HG02610 (cell line): ENCODE measurements around the gene LAMA2.
"Not testable (repeated sequence)": the region's sequence is repeated elsewhere in the genome, so short reads cannot be mapped to it uniquely, and the experiment has no call there.

Source experiments
- ATAC-seq: cut with Tn5 transposase; IDR thresholded peaks from one replicate; pipeline ENCODE4 v1.9.1; 2021; ENCODE audit warnings: mild to moderate bottlenecking, moderate library complexity; ENCODE audit not compliant: unreplicated experiment

LAMA2 gene

GRCh38 chr6:129164032-129164431 lies 281.1 kb downstream of the LAMA2 start:
- no peak for ATAC-seq

- ATAC-seq: not testable (repeated sequence)
Observed at GRCh38 chr6:129172279-129172995, 289.5 kb downstream of the LAMA2 start.

GRCh38 chr6:129175066-129175465 lies 292.1 kb downstream of the LAMA2 start:
- no peak for ATAC-seq

GRCh38 chr6:129177801-129178200 lies 294.9 kb downstream of the LAMA2 start:
- ATAC-seq: no peak

GRCh38 chr6:129179283-129179682 lies 296.3 kb downstream of the LAMA2 start:
- no peak for ATAC-seq

- no peak for ATAC-seq
Observed at GRCh38 chr6:129181001-129181400, 298.1 kb downstream of the LAMA2 start.

- ATAC-seq: no peak
Observed at GRCh38 chr6:129183187-129183591, 300.3 kb downstream of the LAMA2 start.

GRCh38 chr6:129183681-129184301 lies 300.9 kb downstream of the LAMA2 start:
- ATAC-seq: no peak

GRCh38 chr6:129184324-129184723 lies 301.4 kb downstream of the LAMA2 start:
- ATAC-seq: no peak

GRCh38 chr6:129184808-129185366 lies 301.9 kb downstream of the LAMA2 start:
- no peak for ATAC-seq

GRCh38 chr6:129186988-129187387 lies 304.1 kb downstream of the LAMA2 start:
- no peak for ATAC-seq

GRCh38 chr6:129188306-129188705 lies 305.4 kb downstream of the LAMA2 start:
- ATAC-seq: no peak

GRCh38 chr6:129188795-129189194 lies 305.9 kb downstream of the LAMA2 start:
- ATAC-seq: no peak

GRCh38 chr6:129189266-129189665 lies 306.3 kb downstream of the LAMA2 start:
- no peak for ATAC-seq

GRCh38 chr6:129191235-129191634 lies 308.3 kb downstream of the LAMA2 start:
- no peak for ATAC-seq

- no peak for ATAC-seq
Observed at GRCh38 chr6:129192458-129192989, 309.6 kb downstream of the LAMA2 start.

GRCh38 chr6:129194306-129194941 lies 311.5 kb downstream of the LAMA2 start:
- ATAC-seq: no peak

- ATAC-seq: no peak
Observed at GRCh38 chr6:129195161-129195560, 312.2 kb downstream of the LAMA2 start.

- ATAC-seq: no peak
Observed at GRCh38 chr6:129195643-129196042, 312.7 kb downstream of the LAMA2 start.

- ATAC-seq: no peak
Observed at GRCh38 chr6:129197154-129197553, 314.2 kb downstream of the LAMA2 start.

- ATAC-seq: no peak
Observed at GRCh38 chr6:129200151-129200550, 317.2 kb downstream of the LAMA2 start.
